Measurements from ENCODE around the gene GATA1.

The GATA1 gene

DNA sequence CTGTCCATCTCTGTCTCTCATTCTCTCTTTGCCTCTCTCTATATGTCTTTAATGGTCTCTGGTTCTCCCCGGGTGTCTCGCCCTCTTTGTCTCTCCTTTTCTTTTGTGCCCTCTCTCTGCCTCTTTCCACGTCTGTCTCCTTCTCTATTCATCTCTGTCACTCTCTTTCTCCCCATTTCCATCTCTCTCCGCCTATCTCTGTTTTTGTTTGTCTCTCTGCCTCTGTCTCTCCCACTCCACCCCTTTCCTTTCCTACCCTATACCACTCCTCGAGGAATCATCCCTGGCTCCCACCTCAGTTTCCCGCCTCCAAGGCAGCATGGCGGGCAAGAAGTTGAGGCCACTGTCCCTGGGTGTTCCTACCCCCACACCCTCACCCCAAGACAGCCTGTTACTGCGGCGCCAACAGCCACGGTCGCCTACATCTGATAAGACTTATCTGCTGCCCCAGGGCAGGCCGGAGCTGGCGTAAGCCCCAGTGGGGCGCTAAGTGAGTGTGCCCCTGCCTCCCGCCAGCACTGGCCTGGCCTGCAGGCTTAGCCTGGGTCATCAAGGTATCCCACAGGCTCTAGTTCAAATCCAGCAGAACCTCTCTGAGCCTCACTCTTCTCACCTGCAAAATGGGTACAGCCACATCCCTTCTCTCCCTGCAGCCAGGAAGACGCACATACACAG lies 713 bp upstream of the GATA1 start:
- FAIRE-seq = no peak

DNA sequence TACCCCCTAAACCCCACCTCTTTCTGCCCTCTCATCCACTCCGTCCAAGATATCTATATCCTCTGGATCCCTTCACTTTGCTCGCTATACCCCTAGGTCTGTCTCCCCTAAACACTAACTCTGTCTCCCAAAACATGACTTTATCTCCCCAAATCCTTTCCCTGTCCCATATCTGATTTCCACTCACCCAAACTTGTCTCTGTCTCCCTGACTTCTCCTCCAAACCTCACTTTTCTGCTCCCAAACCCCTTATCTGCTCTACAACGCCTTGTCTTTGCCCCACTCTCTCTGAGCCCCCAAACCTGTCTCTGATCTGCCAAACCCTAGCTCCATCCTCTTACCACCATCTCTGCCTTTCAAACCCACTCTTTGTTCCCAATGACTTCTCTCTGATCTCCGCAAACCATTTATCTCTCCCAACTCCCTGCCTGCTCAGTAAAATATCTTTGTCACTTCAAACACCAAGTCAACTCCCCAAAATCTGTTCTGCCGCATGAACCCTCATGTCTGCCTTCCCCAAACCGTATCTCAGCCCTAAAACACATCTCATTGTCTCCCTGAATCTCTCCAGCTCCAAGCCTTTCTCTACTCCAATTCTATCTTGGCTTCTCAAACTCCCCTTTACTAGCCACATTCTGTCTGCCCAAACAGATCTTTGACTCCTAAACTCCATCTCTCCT lies 575 bp downstream of the GATA1 start:
- FAIRE-seq = no peak

DNA sequence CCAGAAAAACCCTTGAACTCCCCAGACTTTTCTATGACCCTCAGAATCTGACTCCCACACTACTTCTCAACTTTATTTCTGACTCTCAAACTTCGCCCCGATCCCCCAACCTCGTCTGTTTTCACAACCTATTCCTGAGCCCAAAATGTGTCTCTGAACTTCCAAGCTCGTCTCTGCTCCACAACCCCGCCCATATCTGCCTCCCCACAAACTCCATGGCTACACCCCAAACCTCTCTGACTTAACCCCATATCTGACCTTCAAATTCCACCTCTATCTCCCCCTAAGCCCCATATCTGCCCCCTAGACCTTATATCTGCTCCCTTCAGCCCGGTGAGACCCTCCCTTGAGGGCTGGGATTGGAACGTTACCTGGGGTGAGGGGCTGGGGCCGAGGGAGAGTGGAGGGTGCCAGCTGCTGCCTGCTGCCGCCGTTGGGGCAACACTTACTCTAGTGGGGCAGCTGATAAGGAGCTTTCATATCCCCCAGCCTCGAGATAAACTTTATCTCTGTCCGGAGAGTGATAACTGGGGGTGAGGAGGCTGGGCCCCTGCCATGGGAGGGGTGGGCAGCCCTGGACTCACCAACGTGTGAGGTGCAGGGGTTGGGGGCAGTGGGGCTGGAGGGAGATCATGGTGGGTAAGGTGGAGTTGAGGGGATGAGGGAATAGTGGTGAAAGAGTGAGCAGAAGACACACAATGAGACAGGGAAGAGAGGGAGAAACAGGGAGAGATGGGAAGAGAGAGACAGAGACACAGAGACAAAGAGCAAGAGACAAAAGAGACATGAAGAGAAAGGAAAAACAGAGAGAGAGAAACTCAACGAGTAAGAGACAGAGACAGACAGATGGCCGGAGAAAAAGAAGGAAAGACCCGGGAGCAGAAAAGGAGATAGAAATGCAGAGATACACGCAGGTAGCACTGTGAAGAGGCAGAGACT lies 1.4 kb downstream of the GATA1 start:
- FAIRE-seq = no peak

DNA sequence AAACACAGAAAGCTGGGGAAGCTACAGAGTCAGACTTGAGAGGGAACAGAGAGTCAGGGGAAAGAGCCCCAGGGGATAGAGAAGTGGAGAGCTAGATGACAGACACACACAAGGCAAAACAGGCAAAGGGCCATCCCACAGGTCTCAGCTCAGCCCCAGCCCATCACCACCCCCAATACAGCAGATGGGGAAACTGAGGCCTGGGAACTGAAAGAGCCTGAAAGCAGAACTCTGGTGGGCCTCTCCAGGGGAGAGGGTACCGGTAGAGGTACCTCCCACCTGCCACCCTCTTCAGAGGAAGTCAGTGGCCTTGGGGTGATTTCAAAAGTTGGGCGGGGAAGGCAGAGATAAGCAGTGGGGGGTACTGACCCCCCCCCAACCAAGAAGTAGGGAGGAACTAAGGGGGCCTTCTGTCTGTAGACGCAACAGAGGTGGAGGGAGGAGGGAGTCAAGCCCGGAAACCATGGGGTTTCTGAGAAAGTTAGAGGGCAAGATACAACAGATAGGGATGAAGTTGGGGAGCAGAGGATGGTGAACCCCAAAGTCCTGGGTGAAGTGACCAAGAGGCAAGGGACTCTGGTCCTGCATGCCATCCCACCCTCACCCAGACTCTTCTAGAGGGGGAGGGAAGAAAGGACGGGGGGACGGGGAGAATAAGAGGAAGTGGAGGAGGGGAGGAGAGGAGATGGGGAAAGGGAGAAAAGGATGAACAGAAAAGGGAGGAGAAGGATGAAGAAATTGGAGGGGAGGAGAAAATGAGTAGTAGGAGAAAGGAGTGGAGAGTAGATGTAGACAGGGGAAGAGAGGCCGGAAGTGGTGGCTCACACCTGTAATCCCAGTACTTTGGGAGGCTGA lies 3.2 kb downstream of the GATA1 start:
- FAIRE-seq = no peak

GRCh38 chrX:48790477-48790876 lies 4.1 kb downstream of the GATA1 start:
- FAIRE-seq = no peak

DNA sequence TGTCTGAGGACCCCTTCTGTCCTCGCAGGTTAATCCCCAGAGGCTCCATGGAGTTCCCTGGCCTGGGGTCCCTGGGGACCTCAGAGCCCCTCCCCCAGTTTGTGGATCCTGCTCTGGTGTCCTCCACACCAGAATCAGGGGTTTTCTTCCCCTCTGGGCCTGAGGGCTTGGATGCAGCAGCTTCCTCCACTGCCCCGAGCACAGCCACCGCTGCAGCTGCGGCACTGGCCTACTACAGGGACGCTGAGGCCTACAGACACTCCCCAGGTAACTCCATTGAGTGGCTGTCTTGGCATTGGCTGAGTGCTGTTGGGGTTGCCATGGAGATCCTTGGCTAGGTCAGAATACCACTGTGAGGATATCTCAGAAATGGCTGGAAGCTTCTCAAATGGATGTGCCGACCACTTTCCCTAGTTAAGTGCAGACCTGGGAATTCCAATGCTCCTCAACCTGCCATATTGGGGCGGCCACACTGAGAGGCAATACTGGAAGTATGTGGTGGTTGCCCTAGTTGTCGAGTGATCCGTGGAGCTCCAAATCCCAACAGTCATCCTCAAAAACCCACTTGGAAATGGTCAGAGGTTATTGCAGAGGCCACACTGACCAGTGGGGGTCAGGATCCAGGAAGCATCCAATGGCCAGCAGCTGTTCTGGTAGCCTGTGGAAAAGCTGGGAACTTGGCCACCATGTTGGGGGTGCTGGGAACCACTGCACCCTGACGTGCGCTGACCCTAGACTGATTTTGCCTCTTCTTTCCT lies 4.9 kb downstream of the GATA1 start:
- FAIRE-seq = no peak

GRCh38 chrX:48792219-48792618 lies 5.8 kb downstream of the GATA1 start:
- no peak for FAIRE-seq

GRCh38 chrX:48793935-48794334 lies 7.5 kb downstream of the GATA1 start:
- FAIRE-seq = no peak

DNA sequence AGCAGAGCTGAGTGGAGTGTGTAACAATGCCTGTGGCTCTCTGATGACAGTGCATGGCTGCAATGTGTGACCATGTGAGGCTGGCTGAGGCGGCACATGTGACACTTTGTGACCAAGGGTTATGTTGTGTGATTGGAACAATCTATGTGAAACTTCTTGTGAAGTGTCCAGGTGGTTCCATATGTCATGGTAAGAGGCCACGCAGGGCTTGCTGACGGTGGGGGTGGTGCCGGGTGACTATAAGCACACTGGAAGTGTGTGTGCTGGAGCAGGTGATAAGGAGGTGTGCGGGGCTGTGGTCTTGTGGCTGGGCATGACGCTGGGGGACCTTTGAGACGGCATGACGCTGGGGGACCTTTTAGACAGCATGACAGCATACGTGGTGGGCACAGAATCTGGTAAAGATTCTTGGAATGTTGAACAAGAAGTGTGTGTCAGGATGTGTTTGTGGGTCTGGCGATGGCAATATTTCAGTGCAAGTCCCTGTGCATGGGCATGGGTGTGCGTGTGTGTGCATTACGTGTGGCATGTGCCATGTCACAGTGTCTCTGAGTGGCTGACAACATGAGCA lies 8.0 kb downstream of the GATA1 start:
- no peak for FAIRE-seq

GRCh38 chrX:48794911-48795515 lies 8.6 kb downstream of the GATA1 start:
- FAIRE-seq = no peak

DNA sequence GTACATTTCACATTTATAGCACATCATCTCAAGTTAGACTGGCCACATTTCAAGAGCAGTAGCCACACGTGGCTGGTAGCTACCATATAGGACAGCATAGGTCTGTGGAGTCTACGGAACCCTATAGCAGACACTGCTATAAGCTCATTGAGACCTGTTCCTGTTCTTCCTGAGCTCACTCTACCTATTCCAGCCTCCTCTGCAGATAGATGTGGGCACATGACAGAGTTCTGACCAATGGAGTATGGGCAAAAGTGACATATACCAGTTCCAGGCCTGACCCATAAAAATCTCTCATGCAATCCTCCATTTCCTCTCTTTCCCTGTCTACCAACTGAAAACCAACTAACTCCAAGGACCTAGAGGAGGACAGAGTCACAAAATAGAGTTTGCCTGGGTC lies 11.9 kb downstream of the GATA1 start:
- FAIRE-seq = no peak

- FAIRE-seq = no peak
These were observed 14.3 kb downstream of the GATA1 start for GRCh38 chrX:48800574-48801279.

GRCh38 chrX:48801280-48802088 lies 15.1 kb downstream of the GATA1 start, which contains the start of gene HDAC6:
Gene HDAC6 (plus strand): TSS chrX:48802067. CDS start chrX:48802693, 626 bp downstream.
- FAIRE-seq = no peak

GRCh38 chrX:48802089-48802904 lies 15.9 kb downstream of the GATA1 start:
- FAIRE-seq = no peak

DNA sequence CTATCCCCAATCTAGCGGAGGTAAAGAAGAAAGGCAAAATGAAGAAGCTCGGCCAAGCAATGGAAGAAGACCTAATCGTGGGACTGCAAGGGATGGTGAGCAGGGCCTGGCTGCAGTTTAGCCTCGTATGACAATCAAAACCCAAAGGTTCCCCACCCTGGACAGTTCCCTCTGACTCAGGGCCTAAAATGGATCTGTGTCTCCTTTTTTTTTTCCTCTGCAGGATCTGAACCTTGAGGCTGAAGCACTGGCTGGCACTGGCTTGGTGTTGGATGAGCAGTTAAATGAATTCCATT lies 16.5 kb downstream of the GATA1 start:
- no peak for FAIRE-seq

- no peak for FAIRE-seq
These were observed 19.7 kb downstream of the GATA1 start for GRCh38 chrX:48806081-48806480.

- no peak for FAIRE-seq
These were observed 27.3 kb downstream of the GATA1 start for GRCh38 chrX:48813644-48814043.

- FAIRE-seq = no peak
These were observed 28.3 kb downstream of the GATA1 start for GRCh38 chrX:48814722-48815121.

DNA sequence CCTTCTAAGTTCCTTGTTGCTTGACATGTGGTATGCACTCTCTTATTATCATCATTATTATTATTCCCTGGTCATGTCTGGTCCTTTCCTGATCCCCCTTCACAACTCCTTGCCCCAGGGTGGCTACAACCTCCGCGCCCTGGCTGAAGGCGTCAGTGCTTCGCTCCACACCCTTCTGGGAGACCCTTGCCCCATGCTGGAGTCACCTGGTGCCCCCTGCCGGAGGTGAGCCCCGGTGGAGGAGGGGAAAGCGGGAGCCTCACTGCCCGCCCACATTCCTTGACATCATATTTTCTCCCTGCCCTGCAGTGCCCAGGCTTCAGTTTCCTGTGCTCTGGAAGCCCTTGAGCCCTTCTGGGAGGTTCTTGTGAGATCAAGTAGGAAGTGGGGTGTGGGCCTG lies 28.9 kb downstream of the GATA1 start:
- no peak for FAIRE-seq
